ENCODE data around the gene SRRM1.

Gene SRRM1

GRCh38 chr1:24699628-24700027 is 56.5 kb downstream of the SRRM1 start:
- no peak overlapping the region for H2BK5ac ChIP-seq (ENCODE audit: low read depth, low read length, poor library complexity)
- no peak overlapping the region for H3K27ac ChIP-seq (ENCODE audit: low read depth, low read length)
- H4K12ac ChIP-seq (ENCODE audit: low read depth, low read length): no peak overlapping the region
- H3K4ac ChIP-seq (ENCODE audit: low read depth, low read length): no peak overlapping the region
- H3K14ac ChIP-seq (ENCODE audit: low read length): no peak overlapping the region
- no peak overlapping the region for H3K23ac ChIP-seq (ENCODE audit: low read length)
- no peak for DNase-seq
- H3K27me3 ChIP-seq (ENCODE audit: insufficient read depth, low read length): no peaks in the 10 kb centered on the region
- no peaks in the 10 kb centered on the region for H3K79me2 ChIP-seq (ENCODE audit: control insufficient read depth, insufficient read depth, low read length, poor library complexity)
- no peak overlapping the region for H2BK12ac ChIP-seq (ENCODE audit: low read length)
- no peak overlapping the region for H2BK120ac ChIP-seq (ENCODE audit: insufficient read depth, low read length, poor library complexity)
- H3K79me1 ChIP-seq (ENCODE audit: low read length): peaks cover 5% of the 10 kb centered on the region
- no peak overlapping the region for H3K4me2 ChIP-seq (ENCODE audit: low read length)
- H2AFZ ChIP-seq (ENCODE audit: insufficient read depth, low read length, poor library complexity): no peak overlapping the region
- H3K9ac ChIP-seq (ENCODE audit: low read length): no peak overlapping the region
- peaks cover 3% of the 10 kb centered on the region for H3K9me3 ChIP-seq (ENCODE audit: insufficient read depth, low read depth, low read length)
- H4K8ac ChIP-seq (ENCODE audit: low read depth, low read length): no peak overlapping the region
- no peak overlapping the region for H4K91ac ChIP-seq (ENCODE audit: low read depth, low read length)
- H3K4me3 ChIP-seq (ENCODE audit: low read depth, low read length): no peak overlapping the region
- H3K4me1 ChIP-seq (ENCODE audit: control insufficient read depth in 1 of 2, insufficient read depth in 2 of 2, low read length in 2 of 2): peaks cover 15 to 17% of the 10 kb centered on the region in 2 experiments
- no peak overlapping the region for H2AK5ac ChIP-seq (ENCODE audit: low read length)
- WGBS (ENCODE audit: extremely low coverage, insufficient coverage, insufficient read length): no CpG with 5 or more reads among the region's 7 CpGs
- no peaks in the 10 kb centered on the region for H3K36me3 ChIP-seq (ENCODE audit: control insufficient read depth in 1 of 2, insufficient read depth in 2 of 2, low read length in 2 of 2)
- no peak overlapping the region for H3K18ac ChIP-seq (ENCODE audit: low read length)

GRCh38 chr1:24702511-24703293 is 59.6 kb downstream of the SRRM1 start:
- Histone ChIP-seq H4K12ac (ENCODE audit: low read depth, low read length) (no peak overlapping the region), H2BK120ac (ENCODE audit: insufficient read depth, low read length, poor library complexity) (no peak overlapping the region), H4K91ac (ENCODE audit: low read depth, low read length) (peak overlapping the region; percentile 24), H2AK5ac (ENCODE audit: low read length) (no peak overlapping the region), H3K9me3 (ENCODE audit: insufficient read depth, low read depth, low read length) (peaks cover 3% of the 10 kb centered on the region), H3K23ac (ENCODE audit: low read length) (no peak overlapping the region), H3K9ac (ENCODE audit: low read length) (no peak overlapping the region), H3K4me2 (ENCODE audit: low read length) (no peak overlapping the region), H3K36me3 (ENCODE audit: control insufficient read depth in 1 of 2, insufficient read depth in 2 of 2, low read length in 2 of 2) (no peaks in the 10 kb centered on the region), H2BK12ac (ENCODE audit: low read length) (no peak overlapping the region), H3K79me1 (ENCODE audit: low read length) (peaks cover 5% of the 10 kb centered on the region), H4K8ac (ENCODE audit: low read depth, low read length) (no peak overlapping the region), H3K79me2 (ENCODE audit: control insufficient read depth, insufficient read depth, low read length, poor library complexity) (no peaks in the 10 kb centered on the region), H2BK5ac (ENCODE audit: low read depth, low read length, poor library complexity) (no peak overlapping the region), H3K27ac (ENCODE audit: low read depth, low read length) (peak overlapping the region; percentile 21), H3K4ac (ENCODE audit: low read depth, low read length) (no peak overlapping the region), H3K18ac (ENCODE audit: low read length) (no peak overlapping the region), H3K27me3 (ENCODE audit: insufficient read depth, low read length) (no peaks in the 10 kb centered on the region), H3K4me1 (ENCODE audit: control insufficient read depth in 1 of 2, insufficient read depth in 2 of 2, low read length in 2 of 2) (peaks cover 21 to 25% of the 10 kb centered on the region in 2 experiments), H2AFZ (ENCODE audit: insufficient read depth, low read length, poor library complexity) (no peak overlapping the region), H3K4me3 (ENCODE audit: low read depth, low read length) (no peak overlapping the region), H3K14ac (ENCODE audit: low read length) (peak overlapping the region; percentile 4)
- peak; percentile 98 to 99 for DNase-seq
- WGBS (ENCODE audit: extremely low coverage, insufficient coverage, insufficient read length): no CpG with 5 or more reads among the region's 8 CpGs

GRCh38 chr1:24704411-24705259 is 61.5 kb downstream of the SRRM1 start:
- H3K27ac ChIP-seq (ENCODE audit: low read depth, low read length): peak overlapping the region; percentile 27
- peak overlapping the region; percentile 92 for H2AK5ac ChIP-seq (ENCODE audit: low read length)
- peak overlapping the region; percentile 83 for H2BK120ac ChIP-seq (ENCODE audit: insufficient read depth, low read length, poor library complexity)
- H4K91ac ChIP-seq (ENCODE audit: low read depth, low read length): peak overlapping the region; percentile 77
- H3K23ac ChIP-seq (ENCODE audit: low read length): no peak overlapping the region
- no peak overlapping the region for H3K4me2 ChIP-seq (ENCODE audit: low read length)
- peaks cover 2% of the 10 kb centered on the region for H3K9me3 ChIP-seq (ENCODE audit: insufficient read depth, low read depth, low read length)
- H3K27me3 ChIP-seq (ENCODE audit: insufficient read depth, low read length): no peaks in the 10 kb centered on the region
- H3K4me3 ChIP-seq (ENCODE audit: low read depth, low read length): no peak overlapping the region
- peak overlapping the region; percentile 70 for H2AFZ ChIP-seq (ENCODE audit: insufficient read depth, low read length, poor library complexity)
- H3K4ac ChIP-seq (ENCODE audit: low read depth, low read length): no peak overlapping the region
- H3K79me1 ChIP-seq (ENCODE audit: low read length): peaks cover 5% of the 10 kb centered on the region
- H3K14ac ChIP-seq (ENCODE audit: low read length): peak overlapping the region; percentile 42
- H3K79me2 ChIP-seq (ENCODE audit: control insufficient read depth, insufficient read depth, low read length, poor library complexity): no peaks in the 10 kb centered on the region
- peaks cover 21 to 25% of the 10 kb centered on the region in 2 experiments for H3K4me1 ChIP-seq (ENCODE audit: control insufficient read depth in 1 of 2, insufficient read depth in 2 of 2, low read length in 2 of 2)
- no CpG with 5 or more reads among the region's 16 CpGs for WGBS (ENCODE audit: extremely low coverage, insufficient coverage, insufficient read length)
- peak overlapping the region; percentile 84 for H3K18ac ChIP-seq (ENCODE audit: low read length)
- peak overlapping the region; percentile 76 for H4K8ac ChIP-seq (ENCODE audit: low read depth, low read length)
- no peaks in the 10 kb centered on the region for H3K36me3 ChIP-seq (ENCODE audit: control insufficient read depth in 1 of 2, insufficient read depth in 2 of 2, low read length in 2 of 2)
- no peak overlapping the region for H3K9ac ChIP-seq (ENCODE audit: low read length)
- H2BK5ac ChIP-seq (ENCODE audit: low read depth, low read length, poor library complexity): peak overlapping the region; percentile 69
- no peak for DNase-seq
- H2BK12ac ChIP-seq (ENCODE audit: low read length): peak overlapping the region; percentile 29
- H4K12ac ChIP-seq (ENCODE audit: low read depth, low read length): no peak overlapping the region

- H3K4me2 ChIP-seq (ENCODE audit: low read length): no peak overlapping the region
- H3K4ac ChIP-seq (ENCODE audit: low read depth, low read length): no peak overlapping the region
- H4K91ac ChIP-seq (ENCODE audit: low read depth, low read length): peak overlapping the region; percentile 45
- no peak overlapping the region for H3K9ac ChIP-seq (ENCODE audit: low read length)
- no peaks in the 10 kb centered on the region for H3K79me2 ChIP-seq (ENCODE audit: control insufficient read depth, insufficient read depth, low read length, poor library complexity)
- H4K12ac ChIP-seq (ENCODE audit: low read depth, low read length): peak overlapping the region; percentile 35
- H2BK120ac ChIP-seq (ENCODE audit: insufficient read depth, low read length, poor library complexity): no peak overlapping the region
- peak overlapping the region; percentile 27 for H3K27ac ChIP-seq (ENCODE audit: low read depth, low read length)
- no CpG with 5 or more reads among the region's 18 CpGs for WGBS (ENCODE audit: extremely low coverage, insufficient coverage, insufficient read length)
- peak overlapping the region; percentile 43 for H2AFZ ChIP-seq (ENCODE audit: insufficient read depth, low read length, poor library complexity)
- H2BK5ac ChIP-seq (ENCODE audit: low read depth, low read length, poor library complexity): peak overlapping the region; percentile 63
- peak; percentile 38 to 62 for DNase-seq
- no peaks in the 10 kb centered on the region for H3K27me3 ChIP-seq (ENCODE audit: insufficient read depth, low read length)
- H3K23ac ChIP-seq (ENCODE audit: low read length): no peak overlapping the region
- H3K4me1 ChIP-seq (ENCODE audit: control insufficient read depth in 1 of 2, insufficient read depth in 2 of 2, low read length in 2 of 2): peaks cover 21 to 25% of the 10 kb centered on the region in 2 experiments
- no peak overlapping the region for H2AK5ac ChIP-seq (ENCODE audit: low read length)
- peak overlapping the region; percentile 49 for H3K14ac ChIP-seq (ENCODE audit: low read length)
- H3K9me3 ChIP-seq (ENCODE audit: insufficient read depth, low read depth, low read length): no peaks in the 10 kb centered on the region
- peaks cover 5% of the 10 kb centered on the region for H3K79me1 ChIP-seq (ENCODE audit: low read length)
- peak overlapping the region; percentile 42 for H2BK12ac ChIP-seq (ENCODE audit: low read length)
- H3K4me3 ChIP-seq (ENCODE audit: low read depth, low read length): no peak overlapping the region
- no peak overlapping the region for H3K18ac ChIP-seq (ENCODE audit: low read length)
- no peaks in the 10 kb centered on the region for H3K36me3 ChIP-seq (ENCODE audit: control insufficient read depth in 1 of 2, insufficient read depth in 2 of 2, low read length in 2 of 2)
- peak overlapping the region; percentile 54 for H4K8ac ChIP-seq (ENCODE audit: low read depth, low read length)
These were observed 62.4 kb downstream of the SRRM1 start for GRCh38 chr1:24705260-24706073.

All from trophoblast cell (in vitro differentiated cells and primary cell).